DLD1 (cell line): ENCODE measurements around the gene TMEFF2.

Experiments
- in situ Hi-C: cut with HindIII; loops from 2 replicates; pipeline ENCODE4 v1.10.0; 2017; ENCODE audit warnings: low sequenced_read_pairs

TMEFF2 gene

GRCh38 chr2:192072778-192073177 lies 122.0 kb downstream of the TMEFF2 start:
- in situ Hi-C loops = no loop called here

GRCh38 chr2:192072261-192072660 lies 122.5 kb downstream of the TMEFF2 start:
- in situ Hi-C loops = no loop called here

GRCh38 chr2:192070099-192070498 lies 124.6 kb downstream of the TMEFF2 start:
- in situ Hi-C loops = no loop called here

- in situ Hi-C loops = no loop called here
Observed at GRCh38 chr2:192069417-192069816, 125.3 kb downstream of the TMEFF2 start.

- in situ Hi-C loops = no loop called here
Observed at GRCh38 chr2:192068966-192069365, 125.8 kb downstream of the TMEFF2 start.

GRCh38 chr2:192067631-192068030 lies 127.1 kb downstream of the TMEFF2 start:
- in situ Hi-C loops = no loop called here

- in situ Hi-C loops = no loop called here
Observed at GRCh38 chr2:192064459-192064858, 130.3 kb downstream of the TMEFF2 start.

GRCh38 chr2:192060161-192060560 lies 134.6 kb downstream of the TMEFF2 start:
- in situ Hi-C loops = no loop called here

GRCh38 chr2:192059266-192059665 lies 135.5 kb downstream of the TMEFF2 start:
- in situ Hi-C loops = no loop called here

- in situ Hi-C loops = no loop called here
Observed at GRCh38 chr2:192053921-192054320, 140.8 kb downstream of the TMEFF2 start.

GRCh38 chr2:192051533-192051932 lies 143.2 kb downstream of the TMEFF2 start:
- in situ Hi-C loops = no loop called here

- in situ Hi-C loops = no loop called here
Observed at GRCh38 chr2:192049362-192049761, 145.4 kb downstream of the TMEFF2 start.

- in situ Hi-C loops = no loop called here
Observed at GRCh38 chr2:192047315-192048107, 147.2 kb downstream of the TMEFF2 start.

GRCh38 chr2:192044496-192044895 lies 150.2 kb downstream of the TMEFF2 start:
- in situ Hi-C loops = no loop called here

GRCh38 chr2:192043216-192043870 lies 151.4 kb downstream of the TMEFF2 start:
- in situ Hi-C loops = no loop called here

GRCh38 chr2:192042126-192042525 lies 152.6 kb downstream of the TMEFF2 start:
- in situ Hi-C loops = no loop called here

- in situ Hi-C loops = no loop called here
Observed at GRCh38 chr2:192038110-192038509, 156.6 kb downstream of the TMEFF2 start.

- in situ Hi-C loops = no loop called here
Observed at GRCh38 chr2:192035731-192036442, 158.8 kb downstream of the TMEFF2 start.

GRCh38 chr2:192030856-192031255 lies 163.9 kb downstream of the TMEFF2 start:
- in situ Hi-C loops = no loop called here

- in situ Hi-C loops = no loop called here
Observed at GRCh38 chr2:192030289-192030688, 164.4 kb downstream of the TMEFF2 start.

- in situ Hi-C loops = no loop called here
Observed at GRCh38 chr2:192029089-192029488, 165.6 kb downstream of the TMEFF2 start.

GRCh38 chr2:192026825-192027120 lies 168.0 kb downstream of the TMEFF2 start:
- in situ Hi-C loops = no loop called here
